VCaP (cell line): Measurements from ENCODE around the gene PPP2CA.

Source experiments
- H3K27ac ChIP-seq: fragments of 450-650 bp; 2 replicates; pipeline ENCODE4 v1.5.1; 2017
- TF ChIP-seq, protein P1 (sequence below): fragments of 450-650 bp; conservative IDR thresholded peaks from 2 replicates; pipeline ENCODE4 v1.5.1; 2017; ENCODE audit warnings: mild to moderate bottlenecking, moderate library complexity

The PPP2CA gene

GRCh38 chr5:134148316-134148715 lies 77.6 kb downstream of the PPP2CA start:
- TF ChIP-seq, protein P1, sequence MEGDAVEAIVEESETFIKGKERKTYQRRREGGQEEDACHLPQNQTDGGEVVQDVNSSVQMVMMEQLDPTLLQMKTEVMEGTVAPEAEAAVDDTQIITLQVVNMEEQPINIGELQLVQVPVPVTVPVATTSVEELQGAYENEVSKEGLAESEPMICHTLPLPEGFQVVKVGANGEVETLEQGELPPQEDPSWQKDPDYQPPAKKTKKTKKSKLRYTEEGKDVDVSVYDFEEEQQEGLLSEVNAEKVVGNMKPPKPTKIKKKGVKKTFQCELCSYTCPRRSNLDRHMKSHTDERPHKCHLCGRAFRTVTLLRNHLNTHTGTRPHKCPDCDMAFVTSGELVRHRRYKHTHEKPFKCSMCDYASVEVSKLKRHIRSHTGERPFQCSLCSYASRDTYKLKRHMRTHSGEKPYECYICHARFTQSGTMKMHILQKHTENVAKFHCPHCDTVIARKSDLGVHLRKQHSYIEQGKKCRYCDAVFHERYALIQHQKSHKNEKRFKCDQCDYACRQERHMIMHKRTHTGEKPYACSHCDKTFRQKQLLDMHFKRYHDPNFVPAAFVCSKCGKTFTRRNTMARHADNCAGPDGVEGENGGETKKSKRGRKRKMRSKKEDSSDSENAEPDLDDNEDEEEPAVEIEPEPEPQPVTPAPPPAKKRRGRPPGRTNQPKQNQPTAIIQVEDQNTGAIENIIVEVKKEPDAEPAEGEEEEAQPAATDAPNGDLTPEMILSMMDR = no peak
- no peak overlapping the region for H3K27ac ChIP-seq

DNA sequence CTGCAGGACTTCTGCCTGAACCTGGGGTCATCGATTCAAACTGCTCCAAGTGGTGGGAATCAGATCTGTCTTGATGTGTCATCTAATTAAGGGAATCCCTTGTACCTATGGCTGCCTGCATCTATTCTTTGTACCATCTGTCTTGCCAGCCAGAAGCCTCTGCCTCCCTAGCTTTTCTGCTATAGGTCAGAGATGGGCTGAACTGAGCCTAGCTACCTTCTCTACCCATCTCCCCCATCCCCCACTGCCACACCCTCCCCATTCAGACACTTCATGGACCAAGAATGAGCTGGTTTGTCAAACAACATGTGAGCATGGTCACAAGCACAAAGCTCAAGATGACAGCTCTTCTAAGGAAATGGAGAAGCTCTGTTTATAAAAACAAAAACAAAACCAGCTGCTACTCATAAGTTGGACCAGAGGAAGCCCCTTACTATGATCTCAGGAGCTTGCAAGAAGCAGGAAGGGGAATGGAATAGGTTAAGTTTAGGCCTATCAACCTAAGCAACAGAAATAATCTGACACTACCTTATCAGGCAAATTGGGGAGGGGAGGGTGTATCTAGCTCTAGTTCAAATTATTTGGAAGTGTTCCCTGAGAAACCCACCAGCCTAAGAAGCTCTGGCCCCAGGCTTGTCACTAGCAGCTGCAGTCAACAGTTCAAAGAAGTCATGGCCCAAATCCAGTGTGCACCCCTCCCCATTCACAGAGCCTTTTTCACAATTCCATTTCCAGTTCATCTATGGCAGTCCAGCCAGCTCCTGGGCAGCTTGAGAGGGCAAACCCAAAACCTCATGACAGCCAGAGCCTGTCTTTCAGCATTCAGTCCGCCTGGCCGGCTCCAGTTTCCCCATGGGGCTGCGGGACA lies 79.0 kb downstream of the PPP2CA start:
- TF ChIP-seq, protein P1 = no peak
- H3K27ac ChIP-seq = no peak overlapping the region

DNA sequence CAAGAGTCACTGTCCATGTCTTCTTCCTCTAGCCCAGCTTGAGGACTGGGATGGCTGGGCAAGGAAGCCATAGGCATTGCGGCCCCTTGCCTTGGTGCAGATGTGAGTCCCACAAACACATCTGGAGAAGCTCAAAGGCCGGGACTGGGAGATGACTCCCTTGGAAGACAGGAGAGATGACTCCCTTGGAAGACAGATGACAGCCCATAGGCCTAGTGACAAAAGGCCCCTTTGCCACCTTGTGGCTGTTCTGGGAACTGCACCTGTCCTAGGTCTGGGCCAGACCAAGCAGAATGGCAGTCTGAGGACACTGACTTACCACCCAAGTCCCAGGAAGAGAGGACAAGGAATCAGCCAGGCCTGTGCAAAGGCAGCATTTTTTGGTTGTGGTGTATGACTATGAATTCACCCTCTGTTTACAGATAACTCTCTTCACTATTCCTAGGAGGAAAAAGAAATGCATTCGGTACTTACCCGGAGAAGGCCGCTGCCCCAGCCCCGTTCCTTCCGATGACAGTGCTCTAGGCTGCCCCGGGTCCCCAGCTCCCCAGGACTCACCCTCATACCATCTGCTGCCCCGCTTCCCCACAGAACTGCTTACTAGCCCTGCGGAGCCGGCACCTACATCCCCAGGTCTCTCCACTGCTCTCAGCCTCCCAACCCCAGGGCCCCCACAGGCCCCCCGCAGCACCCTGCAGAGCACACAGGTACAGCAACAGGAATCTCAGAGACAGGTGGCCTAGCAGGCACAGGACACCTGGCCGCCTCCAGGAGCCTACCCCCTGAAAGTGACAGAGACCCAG lies 79.9 kb downstream of the PPP2CA start:
- H3K27ac ChIP-seq = no peak overlapping the region
- TF ChIP-seq, protein P1 = peak; percentile 88

DNA sequence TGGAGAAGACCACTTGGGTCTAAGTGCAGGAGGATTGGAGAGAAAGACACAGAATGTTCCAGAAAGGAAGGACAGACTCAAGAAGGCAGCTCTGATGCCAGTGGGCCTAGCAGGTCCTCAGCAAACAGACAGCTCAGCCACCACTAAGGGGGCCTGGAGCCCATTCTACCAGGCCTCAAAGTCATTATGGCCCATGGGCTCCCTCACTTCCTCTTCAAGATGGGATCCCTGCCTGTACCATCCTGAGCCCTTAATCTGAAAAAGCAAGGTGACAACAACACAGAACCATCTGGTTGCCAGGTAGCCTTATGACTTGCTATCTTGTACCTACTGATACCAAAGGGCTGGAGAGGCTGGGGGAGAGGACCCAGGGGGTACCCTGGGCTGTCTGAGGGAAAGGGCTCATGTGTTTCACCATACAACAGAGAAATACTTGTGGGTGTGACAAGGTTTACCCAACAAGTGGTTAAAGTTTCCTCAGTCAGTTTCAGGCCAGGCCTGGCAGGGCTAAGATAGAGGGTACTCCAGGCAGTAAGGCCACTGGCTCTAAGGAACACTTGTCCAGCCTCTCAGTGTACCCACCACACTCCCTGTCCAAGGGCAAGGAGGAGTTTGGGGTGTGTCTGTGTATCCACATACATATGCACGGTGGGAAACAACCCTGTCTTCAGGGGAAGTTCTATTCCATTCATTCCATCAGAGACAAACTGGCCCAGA lies 80.7 kb downstream of the PPP2CA start:
- TF ChIP-seq, protein P1 = no peak
- no peak overlapping the region for H3K27ac ChIP-seq
